AG09319 (cell line): ENCODE results near the gene CNTNAP5.

Experiments
- DNase-seq: peaks from one replicate; pipeline ENCODE4 v3.0.0-alpha.2; 2010; ENCODE audit warnings: low read depth; ENCODE audit errors: extremely low read depth
- TF ChIP-seq, protein P1 (sequence below): IDR thresholded peaks from 2 replicates; pipeline ENCODE4 v1.5.1; 2011; ENCODE audit warnings: low read depth, mild to moderate bottlenecking, inconsistent platforms, low read length, moderate library complexity

The CNTNAP5 gene

DNA sequence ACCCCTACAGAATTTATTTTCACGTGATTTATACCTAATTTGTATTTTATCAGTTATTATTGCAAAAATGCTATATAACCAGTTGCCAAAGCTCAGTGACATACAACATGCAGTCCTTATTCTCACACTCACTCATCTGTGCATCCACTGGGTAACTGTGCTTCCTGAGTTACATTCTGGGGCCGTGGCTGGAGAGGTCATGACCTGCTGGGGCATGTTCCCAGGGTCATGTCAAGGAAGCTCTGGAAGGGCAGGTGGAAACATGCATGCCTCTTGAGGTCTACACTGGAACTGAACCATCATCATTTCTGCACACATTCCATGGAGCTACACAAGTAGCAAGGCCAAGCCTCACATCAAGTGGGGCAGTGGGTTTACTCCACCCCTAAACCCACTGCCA is 715.5 kb downstream of the CNTNAP5 start:
- no peak for DNase-seq
- TF ChIP-seq, protein P1, sequence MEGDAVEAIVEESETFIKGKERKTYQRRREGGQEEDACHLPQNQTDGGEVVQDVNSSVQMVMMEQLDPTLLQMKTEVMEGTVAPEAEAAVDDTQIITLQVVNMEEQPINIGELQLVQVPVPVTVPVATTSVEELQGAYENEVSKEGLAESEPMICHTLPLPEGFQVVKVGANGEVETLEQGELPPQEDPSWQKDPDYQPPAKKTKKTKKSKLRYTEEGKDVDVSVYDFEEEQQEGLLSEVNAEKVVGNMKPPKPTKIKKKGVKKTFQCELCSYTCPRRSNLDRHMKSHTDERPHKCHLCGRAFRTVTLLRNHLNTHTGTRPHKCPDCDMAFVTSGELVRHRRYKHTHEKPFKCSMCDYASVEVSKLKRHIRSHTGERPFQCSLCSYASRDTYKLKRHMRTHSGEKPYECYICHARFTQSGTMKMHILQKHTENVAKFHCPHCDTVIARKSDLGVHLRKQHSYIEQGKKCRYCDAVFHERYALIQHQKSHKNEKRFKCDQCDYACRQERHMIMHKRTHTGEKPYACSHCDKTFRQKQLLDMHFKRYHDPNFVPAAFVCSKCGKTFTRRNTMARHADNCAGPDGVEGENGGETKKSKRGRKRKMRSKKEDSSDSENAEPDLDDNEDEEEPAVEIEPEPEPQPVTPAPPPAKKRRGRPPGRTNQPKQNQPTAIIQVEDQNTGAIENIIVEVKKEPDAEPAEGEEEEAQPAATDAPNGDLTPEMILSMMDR: no peak

DNA sequence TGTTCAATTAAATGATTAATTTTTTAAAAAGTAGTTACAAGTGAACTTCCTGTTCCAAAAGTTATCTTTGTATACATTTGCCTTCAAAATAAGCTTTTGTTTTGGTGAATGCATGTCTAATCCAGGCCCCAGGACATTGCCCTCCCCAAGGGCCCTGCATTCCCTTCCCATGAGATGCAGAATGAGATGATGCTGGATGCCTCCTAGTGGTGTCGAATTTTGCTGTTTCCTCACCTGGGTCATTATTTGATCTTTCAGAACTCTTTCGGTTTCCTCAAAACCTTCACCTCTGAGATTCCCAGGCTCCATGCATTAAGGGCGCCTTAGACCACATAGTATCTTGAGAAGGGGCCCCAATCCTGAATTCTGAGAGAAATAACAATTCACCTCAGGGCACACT is 728.8 kb downstream of the CNTNAP5 start:
- no peak for DNase-seq
- TF ChIP-seq, protein P1: no peak

DNA sequence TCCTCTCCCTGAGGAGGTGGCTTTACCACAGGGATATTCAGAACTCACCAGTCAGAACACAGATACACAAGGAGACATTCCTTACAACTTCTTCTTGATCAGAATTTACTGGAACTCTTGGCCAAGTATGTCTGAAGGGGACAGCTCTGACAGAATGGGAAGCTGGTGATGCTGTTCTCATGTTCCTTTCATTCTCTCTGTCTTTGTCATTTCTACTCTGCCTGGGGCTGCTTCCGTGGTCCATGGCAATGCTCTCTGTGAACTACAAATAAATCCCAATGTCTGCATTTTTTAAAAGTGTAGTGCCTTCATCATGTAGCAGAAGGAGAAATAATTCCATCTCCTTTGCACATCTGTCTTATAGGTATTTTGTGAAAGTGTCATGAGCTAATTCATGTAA is 730.3 kb downstream of the CNTNAP5 start:
- TF ChIP-seq, protein P1: no peak
- no peak for DNase-seq

DNA sequence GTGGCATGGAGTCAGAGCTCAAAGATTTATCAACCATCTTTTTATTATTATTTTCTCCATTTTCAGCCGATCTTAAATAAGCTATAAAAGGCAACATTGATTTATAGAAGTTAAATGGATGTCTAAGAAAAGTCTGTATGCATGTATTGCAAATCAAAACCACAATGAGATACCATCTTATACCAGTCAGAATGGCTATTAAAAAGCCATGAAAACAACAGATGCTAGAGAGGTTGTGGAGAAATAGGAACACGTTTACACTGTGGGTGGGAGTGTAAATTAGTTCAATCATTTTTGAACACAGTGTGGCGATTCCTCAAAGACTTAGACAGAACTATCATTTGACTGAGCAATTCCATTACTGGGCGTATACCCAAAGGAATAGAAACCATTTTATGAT is 731.0 kb downstream of the CNTNAP5 start:
- TF ChIP-seq, protein P1: no peak
- no peak for DNase-seq

DNA sequence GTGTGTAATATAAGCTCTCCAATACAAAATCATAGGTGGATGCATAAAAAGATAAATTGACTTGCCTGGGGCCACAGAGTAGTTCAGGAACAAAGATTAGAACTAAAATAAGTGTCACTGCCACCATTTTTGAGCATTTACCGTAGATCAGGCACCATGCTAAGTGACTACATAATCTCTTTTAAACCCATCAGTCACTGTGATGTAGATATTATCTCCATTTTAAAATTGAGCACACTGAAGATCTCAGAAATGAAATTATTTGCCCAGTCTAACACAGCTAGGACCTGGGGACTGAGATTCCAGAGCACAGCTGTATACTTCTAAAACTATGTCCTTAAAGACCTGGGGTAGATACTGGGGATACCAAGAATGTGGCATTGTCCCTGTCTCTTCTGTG is 737.3 kb downstream of the CNTNAP5 start:
- DNase-seq: no peak
- TF ChIP-seq, protein P1: no peak

DNA sequence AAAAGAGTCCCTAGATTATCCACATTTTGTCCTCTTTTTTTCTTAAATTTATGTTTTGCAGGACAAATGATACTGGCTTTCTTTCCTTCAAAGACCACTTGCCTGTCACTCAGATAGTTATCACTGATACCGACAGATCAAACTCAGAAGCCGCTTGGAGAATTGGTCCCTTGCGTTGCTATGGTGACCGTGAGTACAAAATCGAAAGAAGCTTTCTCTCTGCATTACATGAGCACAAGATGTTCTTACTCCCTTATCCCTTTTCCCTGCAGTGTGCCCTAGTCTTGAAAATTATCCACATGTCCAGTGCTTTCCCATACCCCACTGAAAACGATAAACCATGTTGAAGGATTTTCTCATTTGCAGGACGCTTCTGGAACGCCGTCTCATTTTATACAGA is 738.5 kb downstream of the CNTNAP5 start:
- TF ChIP-seq, protein P1: no peak
- DNase-seq: no peak

DNA sequence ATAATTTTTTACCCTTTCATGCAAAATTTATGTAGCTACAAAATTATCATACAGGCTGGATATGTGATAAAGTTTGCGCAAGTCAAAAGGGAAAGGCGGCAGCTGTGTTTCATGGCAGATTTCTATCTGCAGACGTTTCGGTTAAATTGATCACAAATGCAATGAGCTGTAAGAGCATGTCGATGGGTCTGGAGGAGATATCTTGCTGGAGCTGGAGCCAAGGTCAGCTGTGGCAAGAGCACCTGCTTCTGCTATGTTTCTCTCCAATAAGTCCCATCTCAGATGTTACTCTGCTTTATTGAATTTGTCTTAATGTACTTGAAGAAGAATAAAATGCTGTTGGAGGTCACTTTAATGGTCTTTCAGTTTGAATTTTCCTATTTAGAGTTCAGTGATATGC is 749.7 kb downstream of the CNTNAP5 start:
- DNase-seq: no peak
- TF ChIP-seq, protein P1: no peak

DNA sequence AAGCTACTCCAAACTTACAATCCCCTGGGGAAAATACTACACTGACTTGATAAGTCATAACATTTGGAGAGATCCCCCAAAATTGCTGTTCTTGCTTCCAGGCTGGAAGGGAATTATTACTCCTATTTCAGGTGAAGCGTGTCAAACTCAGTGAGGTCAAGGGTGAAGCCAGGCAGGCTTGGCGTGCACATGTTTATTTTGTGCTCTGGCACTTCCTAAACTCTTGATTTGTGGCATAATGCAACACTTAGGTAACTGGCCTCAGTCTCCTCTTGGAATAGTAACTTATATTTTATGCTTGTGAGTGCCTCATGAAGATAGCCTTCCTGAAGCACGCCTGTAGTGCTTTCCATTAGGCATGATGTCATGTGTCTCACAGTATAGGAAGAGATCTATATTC is 751.2 kb downstream of the CNTNAP5 start:
- DNase-seq: no peak
- TF ChIP-seq, protein P1: no peak
